Gastroesophageal sphincter (tissue), 4 donors: ENCODE measurements around the gene DOCK4. TPM values are rescaled to one million over a fixed set of nuclear protein-coding genes. Genes with fewer than 3 reads are reported as not detected.

Experiments used
- ATAC-seq: fragments of 150-250 bp; one replicate; pipeline ENCODE4 v1.9.1; 2016; ENCODE audit warnings: mild to moderate bottlenecking, moderate library complexity
- H3K27ac ChIP-seq, 4 donors: fragments of 200-600 bp; sonication (generic) in 3 of 4; 1 replicate in 3 of 4; 2 replicates in 1 of 4; pipeline ENCODE4 v1.5.1; 2016 to 2019
- H3K27me3 ChIP-seq: fragments of 200-600 bp; sonication (generic); one replicate; pipeline ENCODE4 v1.5.1; 2019
- H3K36me3 ChIP-seq, 2 donors: fragments of 200-600 bp; sonication (generic); one replicate each; pipeline ENCODE4 v1.5.1; 2019; ENCODE audit warnings: control low read depth in 1 of 2
- H3K4me1 ChIP-seq, 3 donors: fragments of 200-600 bp; sonication (generic); 1 replicate in 2 of 3; 2 replicates in 1 of 3; pipeline ENCODE4 v1.5.1; 2016 to 2019; ENCODE audit warnings: control low read depth in 2 of 3
- H3K4me3 ChIP-seq, 2 donors: fragments of 200-600 bp; sonication (generic); one replicate each; pipeline ENCODE4 v1.5.1; 2019; ENCODE audit warnings: mild to moderate bottlenecking in 1 of 2, moderate library complexity in 1 of 2
- H3K9me3 ChIP-seq, 3 donors: fragments of 200-600 bp; sonication (generic); one replicate each; pipeline ENCODE4 v1.5.1; 2017 to 2019; ENCODE audit warnings: control low read depth in 2 of 3
- CTCF ChIP-seq, 4 experiments: fragments of 200-600 bp in 2 of 4; fragments of 450-650 bp in 2 of 4; sonication (generic) in 1 of 4; IDR thresholded peaks; one replicate each; pipeline ENCODE4 v1.5.1; 2017 to 2019; ENCODE audit warnings: antibody characterized with exemption in 4 of 4, mild to moderate bottlenecking in 2 of 4, moderate library complexity in 2 of 4
- EP300 ChIP-seq: sonication (generic); formaldehyde crosslinking; IDR thresholded peaks from one replicate; pipeline ENCODE4 v1.6.1; 2017; ENCODE audit warnings: antibody characterized with exemption, mild to moderate bottlenecking
- POLR2A ChIP-seq, 2 donors: fragments of 450-650 bp; IDR thresholded peaks; one replicate each; pipeline ENCODE4 v1.6.1; 2017; ENCODE audit warnings: antibody characterized with exemption in 2 of 2, mild to moderate bottlenecking in 2 of 2, moderate library complexity in 1 of 2
- POLR2AphosphoS5 ChIP-seq: sonication (generic); formaldehyde crosslinking; IDR thresholded peaks from one replicate; pipeline ENCODE4 v1.6.1; 2017; ENCODE audit warnings: antibody characterized with exemption
- WGBS, 2 donors: methylation state at CpG; one replicate each; pipeline ENCODE4 v1.1.5; 2018; ENCODE audit warnings: low coverage in 1 of 2; 5-methylcytosine and 5-hydroxymethylcytosine counted together
- total RNA-seq, 4 donors: library from RNA; depleted of rRNA; stranded (reverse); fragments of >200 nt; gene quantifications; one replicate each; pipeline ENCODE4 v1.1.0, GENCODE V29; 2016

DOCK4 gene
- total RNA-seq, 4 donors from 2014 or later = 14.0 to 34.1 (median 24.2) TPM

DNA sequence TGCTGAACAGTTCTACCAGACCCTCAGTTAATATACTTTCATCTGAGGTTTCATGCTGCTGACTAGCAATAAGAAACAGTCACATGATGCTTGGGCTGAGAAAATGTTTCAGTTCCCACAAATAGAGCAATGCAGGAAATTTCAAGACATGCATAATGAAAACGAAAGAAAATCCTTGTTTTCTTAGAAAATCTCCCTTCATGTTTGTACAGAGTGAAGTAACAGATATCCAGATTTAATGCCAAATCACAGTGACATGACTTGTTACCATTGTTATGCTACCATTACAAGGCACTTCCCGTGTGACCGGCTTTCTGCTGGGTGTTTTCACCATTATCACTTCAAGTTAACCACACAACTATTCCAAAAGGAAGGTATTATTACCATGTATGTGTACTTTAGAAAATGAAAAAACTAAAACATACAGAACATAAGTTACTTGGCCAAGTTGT is 121.7 kb downstream of the DOCK4 start:
- Histone ChIP-seq H3K27me3 (no peaks in the 10 kb centered on the region), H3K4me3 (no peak overlapping the region), H3K9me3 (no peaks in the 10 kb centered on the region), H3K4me1 (peaks cover 0 to 7% (median 3%) of the 10 kb centered on the region in 3 donors), H3K36me3 (no peaks in the 10 kb centered on the region), H3K27ac (peak overlapping the region in 1 of 4 donors; percentile 36)
- ATAC-seq = peak; percentile 16
- TF ChIP-seq CTCF (IDR thresholded peaks at IDR 0.05) (no peak), POLR2AphosphoS5 (no peak), POLR2A (IDR thresholded peaks at IDR 0.05) (no peak), EP300 (no peak)
- WGBS, 2 donors = 43 to 61% methylated on average over 3 of the region's 3 CpGs

GRCh38 chr7:112083776-112084355 is 122.3 kb downstream of the DOCK4 start:
- no peaks in the 10 kb centered on the region for H3K36me3 ChIP-seq
- H3K4me3 ChIP-seq = no peak overlapping the region
- TF ChIP-seq POLR2AphosphoS5 (no peak), POLR2A (IDR thresholded peaks at IDR 0.05) (no peak), CTCF (IDR thresholded peaks at IDR 0.05) (no peak), EP300 (no peak)
- 95 to 96% methylated on average over 5 to 7 of the region's 7 CpGs for WGBS, 2 donors
- H3K27ac ChIP-seq = no peak overlapping the region
- H3K4me1 ChIP-seq = peaks cover 0 to 7% (median 3%) of the 10 kb centered on the region in 3 donors
- no peak for ATAC-seq
- H3K9me3 ChIP-seq = no peaks in the 10 kb centered on the region
- no peaks in the 10 kb centered on the region for H3K27me3 ChIP-seq

- WGBS, 2 donors = 80 to 85% methylated on average over 7 of the region's 7 CpGs
- TF ChIP-seq POLR2AphosphoS5 (no peak), CTCF (IDR thresholded peaks at IDR 0.05) (no peak), POLR2A (IDR thresholded peaks at IDR 0.05) (no peak), EP300 (no peak)
- Histone ChIP-seq H3K4me1 (peaks cover 0 to 3% (median 0%) of the 10 kb centered on the region in 3 donors), H3K4me3 (no peak overlapping the region), H3K36me3 (no peaks in the 10 kb centered on the region), H3K27me3 (no peaks in the 10 kb centered on the region), H3K27ac (no peak overlapping the region), H3K9me3 (no peaks in the 10 kb centered on the region)
- no peak for ATAC-seq
These were observed 123.9 kb downstream of the DOCK4 start for GRCh38 chr7:112082306-112082705.

DNA sequence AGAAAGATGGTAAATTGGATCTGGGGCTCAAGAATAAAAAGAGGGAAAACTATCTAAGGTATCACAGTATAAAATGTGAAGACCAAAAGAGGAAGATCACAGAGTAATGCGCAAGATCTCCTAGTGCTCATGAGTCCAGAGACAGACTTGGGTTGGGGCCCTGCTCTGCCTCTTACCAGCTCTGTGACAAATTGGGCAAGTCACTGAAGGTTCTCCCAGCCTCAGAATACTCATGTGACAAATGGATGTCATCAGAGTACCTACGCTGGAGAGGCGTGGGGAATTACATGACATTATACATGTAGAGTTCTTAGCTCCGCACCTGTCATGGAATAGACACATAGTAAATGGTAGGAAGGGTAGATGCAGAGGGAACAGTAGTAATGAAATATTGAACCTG is 124.4 kb downstream of the DOCK4 start:
- WGBS, 2 donors = 87 to 100% methylated on average over 4 of the region's 4 CpGs
- Histone ChIP-seq H3K4me1 (peaks cover 0 to 4% (median 3%) of the 10 kb centered on the region in 3 donors), H3K27ac (no peak overlapping the region), H3K36me3 (no peaks in the 10 kb centered on the region), H3K9me3 (no peaks in the 10 kb centered on the region), H3K4me3 (no peak overlapping the region), H3K27me3 (no peaks in the 10 kb centered on the region)
- TF ChIP-seq POLR2AphosphoS5 (no peak), EP300 (no peak), CTCF (IDR thresholded peaks at IDR 0.05) (no peak), POLR2A (IDR thresholded peaks at IDR 0.05) (no peak)
- peak; percentile 57 for ATAC-seq

DNA sequence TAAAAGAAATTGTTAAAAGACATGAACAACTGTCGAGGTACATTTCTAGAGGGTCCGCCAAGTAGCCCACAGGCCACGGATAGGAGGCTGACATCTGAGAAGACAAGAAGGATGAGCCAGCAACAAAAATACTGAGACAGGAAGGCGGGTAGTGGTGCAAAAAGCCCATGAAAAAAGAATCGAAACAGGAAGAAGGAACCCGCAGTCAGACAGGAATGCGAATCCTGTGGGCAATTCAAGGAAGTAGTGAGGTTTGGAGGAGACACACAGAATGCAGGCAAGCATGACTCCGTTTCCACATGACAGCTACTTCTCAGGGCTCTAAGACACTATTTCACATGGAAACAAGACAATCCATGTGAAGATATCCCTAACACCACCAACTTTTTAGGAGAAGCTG is 125.2 kb downstream of the DOCK4 start:
- peak overlapping the region in 2 of 4 donors; percentile 12 to 61 for H3K27ac ChIP-seq
- no peaks in the 10 kb centered on the region for H3K27me3 ChIP-seq
- ATAC-seq = peak; percentile 54
- no peaks in the 10 kb centered on the region for H3K9me3 ChIP-seq
- TF ChIP-seq CTCF (IDR thresholded peaks at IDR 0.05) = no peak
- no peak for TF ChIP-seq EP300
- no peak for TF ChIP-seq POLR2A (IDR thresholded peaks at IDR 0.05)
- no peak for TF ChIP-seq POLR2AphosphoS5
- H3K36me3 ChIP-seq = no peaks in the 10 kb centered on the region
- 65 to 75% methylated on average over 8 of the region's 8 CpGs for WGBS, 2 donors
- H3K4me1 ChIP-seq = peaks cover 0 to 8% (median 0%) of the 10 kb centered on the region in 3 donors
- no peak overlapping the region for H3K4me3 ChIP-seq
